HG03103 (cell line): ENCODE measurements around the gene ZNF521.
"Not testable (repeated sequence)": the region's sequence is repeated elsewhere in the genome, so short reads cannot be mapped to it uniquely, and the experiment has no call there.

Experiments
- ATAC-seq: cut with Tn5 transposase; IDR thresholded peaks from one replicate; pipeline ENCODE4 v1.9.1; 2021; ENCODE audit warnings: low read depth; ENCODE audit not compliant: unreplicated experiment

Gene ZNF521

DNA sequence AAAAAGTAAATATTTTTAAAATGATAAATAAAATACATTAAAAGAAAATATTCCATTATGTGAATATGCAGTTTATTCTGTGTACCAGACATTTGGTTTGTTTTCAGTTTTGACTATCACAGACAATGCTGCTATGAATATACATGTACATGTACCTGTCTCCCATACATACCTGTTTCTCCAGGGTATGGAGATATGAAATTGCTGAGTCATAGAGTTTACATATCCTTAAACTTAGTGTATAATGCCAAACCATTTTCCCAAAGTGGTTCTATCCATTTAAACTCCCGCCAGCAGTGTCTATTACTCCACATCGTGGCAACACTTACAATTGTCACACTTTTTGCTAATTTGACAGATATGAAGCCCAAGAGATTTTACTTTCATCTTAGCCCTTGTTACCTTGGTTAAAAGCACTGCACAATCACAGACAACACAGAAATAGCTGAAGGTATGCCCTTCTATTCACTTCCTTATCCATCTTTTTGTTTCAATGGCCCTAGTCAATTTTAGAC is 56.3 kb downstream of the ZNF521 start:
- no peak for ATAC-seq

DNA sequence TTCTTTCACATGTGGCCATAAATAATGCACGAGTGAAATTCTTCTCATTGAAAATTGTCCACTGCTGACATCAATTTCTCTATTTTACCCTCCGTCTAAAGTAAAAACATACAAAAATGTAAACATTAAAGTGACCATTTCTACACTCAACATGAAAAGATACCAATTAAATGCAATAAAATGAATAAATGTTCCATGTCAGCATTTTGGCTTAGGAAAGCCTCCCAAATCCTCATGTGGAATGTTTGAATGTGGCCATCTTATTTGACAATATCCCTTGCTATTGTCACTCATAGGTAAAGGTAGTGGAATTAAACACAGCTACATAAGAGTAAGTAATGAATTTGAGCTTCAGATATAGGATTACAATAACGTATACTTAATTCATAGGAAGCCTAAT is 60.8 kb downstream of the ZNF521 start:
- ATAC-seq, result no peak

GRCh38 chr18:25289001-25289631 is 62.9 kb downstream of the ZNF521 start:
- no peak for ATAC-seq

- no peak for ATAC-seq
These were observed 63.5 kb downstream of the ZNF521 start for GRCh38 chr18:25288340-25288938.

DNA sequence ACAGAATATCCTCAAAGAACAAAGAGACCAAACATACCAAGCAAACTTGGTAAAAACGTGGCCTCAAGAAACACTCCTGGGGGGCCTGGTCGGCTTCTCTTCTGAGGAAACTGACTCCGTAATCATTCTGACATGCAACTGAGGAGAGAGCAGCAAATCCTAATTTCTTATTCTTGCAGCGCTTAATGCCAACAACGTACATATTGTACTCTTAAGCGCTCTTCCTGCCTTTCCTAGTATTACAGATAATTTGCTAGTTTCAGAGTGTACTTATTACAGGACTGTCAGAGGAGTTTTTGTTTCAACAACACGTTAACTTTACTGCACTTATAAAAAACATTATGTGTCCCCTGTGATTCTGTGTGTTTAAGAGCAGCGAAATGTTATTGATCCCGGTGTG is 64.9 kb downstream of the ZNF521 start:
- no peak for ATAC-seq

- no peak for ATAC-seq
These were observed 67.0 kb downstream of the ZNF521 start for GRCh38 chr18:25284861-25285550.

DNA sequence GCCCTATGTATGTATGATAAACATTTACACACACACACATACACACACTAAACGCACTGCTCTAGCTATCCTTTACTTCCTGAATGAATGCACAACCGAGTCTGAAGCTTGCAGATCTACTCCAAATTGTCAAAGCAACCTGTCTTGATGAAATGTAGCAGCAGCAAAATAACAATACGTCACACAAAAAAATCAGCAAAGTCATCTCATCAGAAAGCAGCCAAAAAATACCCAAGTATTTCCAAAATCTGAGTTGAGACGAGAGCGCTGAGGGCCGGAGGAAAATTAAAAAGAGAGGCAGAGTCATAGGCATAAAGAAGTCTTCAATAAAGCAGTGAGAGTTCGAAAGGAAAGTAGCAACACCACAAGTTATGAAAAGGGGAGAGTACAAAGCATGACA is 67.7 kb downstream of the ZNF521 start:
- ATAC-seq, result no peak

DNA sequence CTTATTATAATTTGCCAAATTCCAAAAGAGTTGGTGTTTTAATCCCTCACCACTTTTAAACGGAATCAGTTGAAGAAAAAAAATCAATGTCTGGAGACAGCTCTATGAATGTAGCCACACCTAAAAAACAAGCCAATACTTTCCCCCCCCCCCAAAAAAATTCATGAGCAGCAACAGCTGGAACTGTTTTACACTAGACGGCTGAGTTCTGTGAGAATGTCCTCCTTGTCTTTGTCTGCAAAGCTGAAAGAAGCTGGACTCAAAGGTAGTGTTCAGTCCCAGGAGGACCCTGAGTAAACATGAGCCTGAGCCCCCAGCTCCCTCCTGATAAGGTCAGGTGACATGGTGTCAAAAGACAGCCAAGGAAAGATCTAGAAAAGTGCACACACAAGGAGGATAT is 68.2 kb downstream of the ZNF521 start:
- no peak for ATAC-seq

- no peak for ATAC-seq
These were observed 68.9 kb downstream of the ZNF521 start for GRCh38 chr18:25282896-25283703.

DNA sequence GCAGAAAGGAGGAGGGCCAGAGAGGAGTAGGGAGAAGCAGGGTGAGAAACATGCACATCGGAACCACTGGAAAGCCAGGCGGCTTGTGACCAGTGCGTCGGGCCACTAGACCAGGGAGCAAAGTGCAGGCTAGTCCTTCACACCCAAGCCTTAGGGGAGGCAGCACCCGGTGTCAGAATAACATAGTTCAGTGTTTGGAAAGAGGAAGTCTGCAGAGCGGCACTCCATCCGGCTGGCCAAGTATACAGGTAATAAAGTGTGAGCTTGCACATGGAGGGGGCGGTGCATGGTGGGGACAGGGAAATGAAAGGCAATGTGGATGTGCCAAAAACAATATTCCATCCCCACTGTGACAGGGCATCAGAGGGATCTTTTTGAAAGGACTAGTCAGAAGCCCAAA is 69.7 kb downstream of the ZNF521 start:
- no peak for ATAC-seq

GRCh38 chr18:25281556-25281955 is 70.4 kb downstream of the ZNF521 start:
- ATAC-seq, result no peak

DNA sequence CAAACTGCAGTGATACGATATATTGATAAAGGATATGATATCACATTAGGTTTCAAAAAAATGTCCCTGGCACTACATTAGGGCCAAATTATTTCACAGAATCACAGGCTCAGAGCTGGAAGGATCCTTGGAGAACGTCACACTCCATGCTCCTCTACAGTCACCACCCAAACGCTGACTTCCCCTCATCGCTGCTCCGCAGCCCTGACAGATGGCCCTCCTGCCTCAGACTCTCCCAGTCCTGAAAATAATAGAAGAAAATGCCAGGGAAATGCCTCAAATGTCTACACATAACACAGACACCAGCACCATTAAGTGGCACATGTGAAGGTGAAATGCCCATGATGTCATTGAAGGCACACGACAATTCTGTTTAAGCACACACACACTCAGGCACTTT is 72.0 kb downstream of the ZNF521 start:
- ATAC-seq, result no peak

GRCh38 chr18:25279556-25279955 is 72.4 kb downstream of the ZNF521 start:
- ATAC-seq, result no peak

DNA sequence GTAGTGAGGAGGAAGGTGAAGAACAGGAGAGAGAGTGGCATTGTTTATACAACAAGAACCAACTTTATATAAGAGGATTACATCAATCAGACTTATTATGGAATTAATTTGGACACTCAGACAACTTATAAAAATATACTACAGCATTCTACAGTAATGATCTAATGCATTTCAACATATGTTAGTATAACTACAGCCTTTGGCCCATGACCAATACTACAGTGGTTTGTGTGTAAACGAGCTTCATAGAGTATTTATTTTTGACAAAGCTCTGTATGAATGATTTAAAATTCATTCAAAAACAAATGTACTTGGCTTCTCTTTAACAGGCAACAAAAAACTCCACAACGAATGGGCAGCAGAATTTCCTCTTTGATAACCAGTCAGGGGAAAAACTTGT is 72.8 kb downstream of the ZNF521 start:
- ATAC-seq, result no peak

- ATAC-seq, result no peak
These were observed 73.6 kb downstream of the ZNF521 start for GRCh38 chr18:25278394-25278793.

- no peak for ATAC-seq
These were observed 76.5 kb downstream of the ZNF521 start for GRCh38 chr18:25275412-25276001.

DNA sequence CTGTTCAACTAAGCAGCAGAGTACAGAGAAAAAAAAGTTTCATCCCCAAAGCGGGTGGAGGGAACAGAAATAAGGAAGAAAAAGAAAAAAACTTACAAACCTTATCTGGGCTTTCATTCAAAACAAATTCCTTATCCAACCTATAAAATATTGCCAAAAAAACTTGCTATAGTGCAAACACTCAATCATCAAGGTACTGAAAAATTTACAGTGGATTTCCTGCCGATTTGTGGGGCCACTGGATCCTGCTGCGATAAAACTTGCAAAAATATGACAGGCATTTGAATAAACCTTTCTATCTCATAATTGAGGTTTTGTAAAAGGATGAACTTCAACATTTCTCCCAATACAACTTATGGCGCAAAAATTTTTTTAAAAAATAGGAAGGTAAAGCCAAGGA is 77.0 kb downstream of the ZNF521 start:
- no peak for ATAC-seq

GRCh38 chr18:25266931-25267527 is 84.9 kb downstream of the ZNF521 start:
- ATAC-seq, result not testable (repeated sequence)

DNA sequence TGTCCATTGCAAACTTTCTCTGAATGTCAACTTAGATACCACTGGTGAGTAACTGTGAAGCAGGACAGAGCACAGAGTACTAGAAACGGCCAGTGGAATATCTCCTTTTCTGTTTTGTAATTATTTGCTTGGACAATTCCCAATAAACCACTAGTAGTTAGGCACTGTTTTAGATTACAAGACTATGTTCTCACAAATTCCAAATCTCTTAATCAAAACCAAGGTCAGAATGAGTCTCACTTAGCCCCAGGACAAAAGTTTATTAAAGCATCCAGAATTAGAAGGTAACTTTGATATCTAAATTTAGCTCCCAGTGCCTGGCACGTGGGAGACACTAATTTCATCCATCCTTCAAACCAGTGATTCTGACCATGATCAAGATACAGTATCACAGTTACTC is 89.0 kb downstream of the ZNF521 start:
- no peak for ATAC-seq

DNA sequence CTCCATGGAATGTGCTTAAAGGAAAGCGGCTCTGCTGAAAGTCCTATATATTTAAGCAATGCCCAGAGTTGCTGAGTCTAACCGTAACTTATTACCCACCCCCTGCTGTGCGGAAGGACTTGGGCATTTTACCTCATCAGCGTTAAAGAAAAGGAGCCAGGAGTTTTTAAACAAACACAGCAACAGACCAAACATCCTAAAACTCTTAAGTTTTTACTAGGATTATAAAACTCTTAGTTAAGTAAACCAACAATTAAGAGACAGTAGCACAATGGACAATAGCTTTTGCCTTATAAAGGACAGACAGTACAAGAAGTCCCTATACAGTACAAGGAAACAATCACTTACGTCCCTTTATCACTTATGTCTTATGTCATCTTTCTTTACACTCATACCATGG is 90.2 kb downstream of the ZNF521 start:
- ATAC-seq, result no peak
